T-cell (primary cell): Measurements from ENCODE around the gene NDUFA6. TPM values are rescaled to one million over a fixed set of nuclear protein-coding genes. Genes with fewer than 3 reads are reported as not detected.

Source experiments
- ATAC-seq, 4 experiments: fragments of 200-7000 bp in 3 of 4; fragments of 150-1000 bp in 1 of 4; cut with Tn5 transposase; replicated peaks in 1 of 4; 1 replicate in 3 of 4; 2 replicates in 1 of 4; pipeline ENCODE4 v1.10.0; 2021; ENCODE audit warnings: moderate library complexity in 3 of 4, mild to moderate bottlenecking in 2 of 4, moderate number of reproducible peaks in 1 of 4
- CTCF ChIA-PET, 2 donors: fragments of 300-600 bp; sonication (Branson Sonifier 250); formaldehyde crosslinking; loops; one replicate each; lab custom pipeline; 2022; ENCODE audit warnings: antibody characterized with exemption in 2 of 2; lab: Charles Lee
- POLR2A ChIA-PET, 2 donors: fragments of 300-600 bp; sonication (Branson Sonifier 250); formaldehyde crosslinking; loops; one replicate each; lab custom pipeline; 2022; ENCODE audit warnings: antibody characterized with exemption in 2 of 2; lab: Charles Lee
- DNase-seq, 35 experiments: peaks; one replicate each; pipeline versions ENCODE4 v3.0.0 to v3.0.0-alpha.2; 2013 to 2023
- H3K27ac ChIP-seq: one replicate; pipeline ENCODE4 v1.5.1; 2013; ENCODE audit warnings: low read length
- H3K27me3 ChIP-seq, 2 experiments: replicated peaks in 1 of 2; 1 replicate in 1 of 2; 2 replicates in 1 of 2; pipeline versions ENCODE4 v1.6.1 to v1.7.0; 2013; ENCODE audit warnings: low read length in 1 of 2, mixed read lengths in 1 of 2; ENCODE audit not compliant: control insufficient read depth in 2 of 2, insufficient read depth in 2 of 2; ENCODE audit errors: extremely low read depth in 1 of 2
- H3K36me3 ChIP-seq, 2 donors: 1 replicate in 1 of 2; 2 replicates in 1 of 2; pipeline versions ENCODE4 v1.6.1 to v1.7.0; 2013; ENCODE audit warnings: low read length in 1 of 2; ENCODE audit not compliant: control insufficient read depth in 2 of 2, insufficient read depth in 1 of 2; ENCODE audit errors: extremely low read depth in 1 of 2
- H3K4me1 ChIP-seq, 2 experiments: 1 replicate in 1 of 2; 2 replicates in 1 of 2; pipeline versions ENCODE4 v1.6.1 to v1.7.0; 2013; ENCODE audit warnings: low read length in 2 of 2, mixed read lengths in 1 of 2; ENCODE audit not compliant: insufficient read depth in 2 of 2, control insufficient read depth in 1 of 2; ENCODE audit errors: extremely low read depth in 1 of 2
- H3K4me3 ChIP-seq, 2 donors: 1 replicate in 1 of 2; 2 replicates in 1 of 2; pipeline versions ENCODE4 v1.5.1 to v1.7.0; 2013; ENCODE audit warnings: mild to moderate bottlenecking in 2 of 2, low read length in 1 of 2, moderate library complexity in 1 of 2; ENCODE audit not compliant: control insufficient read depth in 1 of 2; ENCODE audit errors: extremely low read depth in 1 of 2
- H3K9me3 ChIP-seq: 2 replicates; pipeline ENCODE4 v1.7.0; 2013
- H3K27ac Mint-ChIP-seq, 2 donors: one replicate each; pipeline ENCODE4 v1.8.0; 2020 to 2021; ENCODE audit warnings: mild to moderate bottlenecking in 2 of 2, mixed read lengths in 2 of 2
- H3K27me3 Mint-ChIP-seq, 2 donors: one replicate each; pipeline ENCODE4 v1.8.0; 2021 to 2022; ENCODE audit warnings: mixed read lengths in 2 of 2
- H3K36me3 Mint-ChIP-seq: one replicate; pipeline ENCODE4 v1.8.0; 2021; ENCODE audit warnings: mixed read lengths
- H3K4me1 Mint-ChIP-seq, 3 donors: one replicate each; pipeline ENCODE4 v1.8.0; 2020 to 2022; ENCODE audit warnings: mixed read lengths in 3 of 3, mild to moderate bottlenecking in 1 of 3
- H3K4me3 Mint-ChIP-seq, 3 donors: one replicate each; pipeline ENCODE4 v1.8.0; 2020 to 2022; ENCODE audit warnings: mild to moderate bottlenecking in 3 of 3, mixed read lengths in 3 of 3, moderate library complexity in 3 of 3
- H3K9me3 Mint-ChIP-seq, 3 donors: one replicate each; pipeline ENCODE4 v1.8.0; 2020 to 2022; ENCODE audit warnings: mixed read lengths in 3 of 3
- WGBS: methylation state at CpG from one replicate; pipeline ENCODE4 v1.1.5; 2013; ENCODE audit warnings: missing lambda C conversion rate; ENCODE audit not compliant: insufficient coverage; 5-methylcytosine and 5-hydroxymethylcytosine counted together
- total RNA-seq, 35 experiments: library from RNA in 6 of 35; stranded (reverse) in 6 of 35; fragments of 120-200 nt in 1 of 35; gene quantifications; one replicate each; pipeline versions ENCODE4 v1.2.1 to v1.2.4 and lab custom pipeline; 2013 to 2026

NDUFA6 gene
- total RNA-seq, 5 donors from 2014 or later (not counting 1 experiment from before 2014, with no cell fraction given), result 36.6 to 52.3 (median 39.6) TPM

- peaks cover 13% of the 10 kb centered on the region for H3K36me3 Mint-ChIP-seq
- H3K9me3 ChIP-seq, result no peaks in the 10 kb centered on the region
- ATAC-seq (peak in 1 of 4 experiments; percentile 1), DNase-seq (peak in 3 of 35 experiments; percentile 9 to 21 (median 19))
- H3K27me3 Mint-ChIP-seq, result no peaks in the 10 kb centered on the region
- peak overlapping the region; percentile 93 to 98 for H3K27ac Mint-ChIP-seq
- peaks cover 0 to 15% of the 10 kb centered on the region in 2 donors for H3K36me3 ChIP-seq
- 76% methylated on average over 21 of the region's 24 CpGs for WGBS
- no peaks in the 10 kb centered on the region for H3K27me3 ChIP-seq
- H3K4me1 ChIP-seq, result peaks cover 15 to 52% of the 10 kb centered on the region in 2 experiments
- no peaks in the 10 kb centered on the region for H3K9me3 Mint-ChIP-seq
- peak overlapping the region; percentile 94 to 96 (median 95) for H3K4me3 Mint-ChIP-seq
- ChIA-PET CTCF (interaction anchor here (0.6 to 1.9 kb wide), 3 partner anchors 12 to 488 kb away, joined by 3 to 16 read pairs (median 4); partner anchors contain the start of gene NDUFA6 (in 1 of the 2)), POLR2A (interaction anchor here (0.6 to 1.9 kb wide), 3 partner anchors 11 to 211 kb away, joined by 3 to 36 read pairs (median 4); partner anchors contain the start of gene NDUFA6 (in 1 of the 2))
- peak overlapping the region; percentile 98 for H3K27ac ChIP-seq
- H3K4me1 Mint-ChIP-seq, result peaks cover 38 to 49% (median 41%) of the 10 kb centered on the region in 3 donors
- peak overlapping the region; percentile 80 to 82 for H3K4me3 ChIP-seq
These were observed 11.9 kb downstream of the NDUFA6 start for GRCh38 chr22:42078469-42079318.

DNA sequence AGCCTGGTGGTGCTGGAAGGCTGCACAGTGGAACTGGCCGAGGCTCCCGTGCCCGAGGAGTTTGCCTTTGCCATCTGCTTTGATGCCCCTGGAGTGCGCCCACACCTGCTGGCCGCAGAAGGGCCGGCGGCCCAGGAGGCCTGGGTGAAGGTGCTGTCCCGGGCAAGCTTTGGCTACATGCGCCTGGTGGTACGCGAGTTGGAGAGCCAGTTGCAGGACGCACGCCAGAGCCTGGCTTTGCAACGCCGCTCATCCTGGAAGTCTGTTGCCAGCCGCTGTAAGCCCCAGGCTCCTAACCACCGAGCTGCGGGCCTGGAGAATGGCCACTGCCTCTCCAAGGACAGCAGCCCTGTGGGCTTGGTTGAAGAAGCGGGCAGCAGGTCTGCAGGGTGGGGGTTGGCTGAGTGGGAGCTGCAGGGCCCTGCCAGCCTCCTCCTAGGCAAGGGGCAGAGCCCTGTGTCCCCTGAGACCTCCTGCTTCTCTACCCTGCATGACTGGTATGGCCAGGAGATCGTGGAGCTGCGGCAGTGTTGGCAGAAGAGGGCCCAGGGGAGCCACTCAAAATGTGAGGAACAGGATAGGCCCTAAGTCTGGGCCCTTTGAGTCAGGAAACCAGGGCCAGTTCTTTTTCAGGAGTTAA is 13.0 kb downstream of the NDUFA6 start:
- POLR2A ChIA-PET, result no interaction called here
- DNase-seq (peak in 1 of 35 experiments; percentile 10), ATAC-seq (no peak)
- no peaks in the 10 kb centered on the region for H3K9me3 ChIP-seq
- Mint-ChIP-seq H3K9me3 (no peaks in the 10 kb centered on the region), H3K27ac (peak overlapping the region; percentile 46 to 66), H3K27me3 (no peaks in the 10 kb centered on the region), H3K36me3 (peaks cover 8% of the 10 kb centered on the region), H3K4me3 (peak overlapping the region in 1 of 3 donors; percentile 33), H3K4me1 (peaks cover 39 to 54% (median 45%) of the 10 kb centered on the region in 3 donors)
- peaks cover 0 to 4% of the 10 kb centered on the region in 2 donors for H3K36me3 ChIP-seq
- H3K4me3 ChIP-seq, result no peak overlapping the region
- CTCF ChIA-PET, result interaction anchor here in 1 of 2 donors (0.6 kb wide), 1 partner anchor 487 kb away, joined by 4 read pairs; no protein-coding TSS in a partner anchor
- 95% methylated on average over 21 of the region's 21 CpGs for WGBS
- H3K27me3 ChIP-seq, result no peaks in the 10 kb centered on the region
- H3K4me1 ChIP-seq, result peaks cover 15 to 56% of the 10 kb centered on the region in 2 experiments
- H3K27ac ChIP-seq, result peak overlapping the region; percentile 98

DNA sequence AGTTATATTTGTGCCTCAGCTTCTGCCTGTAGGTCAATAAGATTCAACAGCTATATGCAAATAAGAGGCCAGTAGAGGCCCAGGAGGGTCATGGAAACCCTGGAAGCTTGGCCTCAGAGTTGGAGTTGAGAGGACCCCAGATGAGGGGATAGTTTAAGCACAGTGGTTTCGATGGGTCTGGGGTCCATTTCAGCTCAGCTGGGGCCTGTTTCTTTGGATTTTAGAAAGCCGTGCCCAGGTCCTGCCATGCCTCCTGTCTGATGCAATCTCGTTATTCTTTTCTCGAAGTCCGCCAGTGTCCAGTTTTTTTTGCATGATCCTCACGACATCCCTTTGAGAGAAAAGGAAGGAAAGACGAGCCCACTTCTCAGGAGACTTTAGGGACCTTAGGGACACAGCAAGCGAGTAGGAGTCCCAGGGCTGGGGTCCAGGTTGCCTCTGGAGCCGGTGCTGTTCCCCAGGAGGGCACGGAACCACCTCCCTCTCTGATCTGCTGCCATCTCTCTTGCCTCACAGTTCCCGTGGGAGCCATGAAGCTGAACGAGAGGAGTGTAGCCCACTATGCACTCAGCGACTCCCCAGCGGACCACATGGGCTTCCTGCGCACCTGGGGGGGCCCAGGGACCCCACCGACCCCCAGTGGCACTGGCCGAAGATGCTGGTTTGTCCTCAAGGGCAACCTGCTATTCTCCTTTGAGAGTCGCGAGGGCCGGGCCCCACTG is 13.6 kb downstream of the NDUFA6 start:
- WGBS, result 94% methylated on average over 20 of the region's 20 CpGs
- ChIA-PET POLR2A (no interaction called here), CTCF (no interaction called here)

DNA sequence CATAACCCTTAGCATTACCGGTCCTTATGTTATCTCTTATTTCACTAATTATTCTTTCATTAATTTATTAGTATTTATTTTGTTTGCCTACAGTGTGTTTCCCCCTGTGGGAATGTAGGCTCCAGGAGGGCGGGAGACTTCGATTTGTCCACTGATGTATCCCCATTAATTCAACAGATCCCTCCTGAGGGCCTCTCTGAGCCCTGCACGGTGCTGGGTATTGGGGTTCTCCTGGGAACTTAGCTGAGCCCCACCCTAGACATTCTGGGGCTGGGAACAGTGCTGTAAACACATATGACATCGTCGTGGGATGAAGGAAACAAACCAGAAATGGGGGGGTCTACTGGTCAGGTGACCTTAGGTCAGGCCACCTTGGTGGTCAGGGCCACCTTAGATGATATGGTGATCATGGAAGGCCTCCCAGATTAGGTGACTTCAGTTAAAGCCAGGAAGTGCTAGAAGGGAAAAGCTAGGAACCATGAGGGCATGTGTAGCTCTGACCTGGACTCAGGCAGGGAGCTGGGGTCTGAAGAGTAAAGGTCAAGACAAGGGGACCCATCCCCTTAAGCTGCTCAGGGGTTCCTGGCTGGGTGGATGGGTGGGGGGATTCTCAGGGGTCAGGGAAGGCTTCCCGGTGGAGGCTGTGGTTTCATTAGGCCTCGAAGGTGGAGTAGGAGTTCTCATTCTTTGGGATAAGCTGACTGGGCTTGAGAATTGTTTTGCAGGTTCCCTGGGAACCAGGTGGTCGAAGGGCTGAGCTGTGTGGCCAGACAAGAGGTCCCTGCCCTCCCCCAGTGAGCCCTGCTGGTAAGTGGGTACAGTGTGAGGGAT is 15.5 kb downstream of the NDUFA6 start:
- Histone ChIP-seq H3K9me3 (no peaks in the 10 kb centered on the region), H3K4me1 (peaks cover 18 to 55% of the 10 kb centered on the region in 2 experiments), H3K27me3 (no peaks in the 10 kb centered on the region), H3K4me3 (peak overlapping the region; percentile 17 to 58), H3K36me3 (no peaks in the 10 kb centered on the region), H3K27ac (no peak overlapping the region)
- Mint-ChIP-seq H3K27ac (peak overlapping the region; percentile 55 to 72), H3K4me1 (peaks cover 39 to 53% (median 43%) of the 10 kb centered on the region in 3 donors), H3K9me3 (no peaks in the 10 kb centered on the region), H3K27me3 (no peaks in the 10 kb centered on the region), H3K4me3 (peak overlapping the region; percentile 59 to 92 (median 65)), H3K36me3 (no peaks in the 10 kb centered on the region)
- CTCF ChIA-PET, result interaction anchor here in 1 of 2 donors (0.5 kb wide), 1 partner anchor 346 kb away, joined by 5 read pairs; no protein-coding TSS in a partner anchor
- WGBS, result 84% methylated on average over 6 of the region's 9 CpGs
- ATAC-seq, result no peak
- DNase-seq, result peak in 1 of 35 experiments; percentile 11
- POLR2A ChIA-PET, result interaction anchor here in 1 of 2 donors (0.6 kb wide), 3 partner anchors 112 to 1157 kb away, joined by 3 to 10 read pairs (median 9); no protein-coding TSS in a partner anchor

More for the DNA sequence above, 13.6 kb downstream of the NDUFA6 start:
- Mint-ChIP-seq H3K4me3 (no peak overlapping the region), H3K4me1 (peaks cover 35 to 51% (median 44%) of the 10 kb centered on the region in 3 donors), H3K27me3 (no peaks in the 10 kb centered on the region), H3K27ac (peak overlapping the region in 1 of 2 donors; percentile 16), H3K9me3 (no peaks in the 10 kb centered on the region), H3K36me3 (peaks cover 3% of the 10 kb centered on the region)
- no peaks in the 10 kb centered on the region for H3K36me3 ChIP-seq
- H3K27ac ChIP-seq, result no peak overlapping the region
- ATAC-seq, result no peak
- peak in 1 of 35 experiments; percentile 14 for DNase-seq
- H3K9me3 ChIP-seq, result no peaks in the 10 kb centered on the region
- H3K4me1 ChIP-seq, result peaks cover 16 to 54% of the 10 kb centered on the region in 2 experiments
- no peak overlapping the region for H3K4me3 ChIP-seq
- no peaks in the 10 kb centered on the region for H3K27me3 ChIP-seq

DNA sequence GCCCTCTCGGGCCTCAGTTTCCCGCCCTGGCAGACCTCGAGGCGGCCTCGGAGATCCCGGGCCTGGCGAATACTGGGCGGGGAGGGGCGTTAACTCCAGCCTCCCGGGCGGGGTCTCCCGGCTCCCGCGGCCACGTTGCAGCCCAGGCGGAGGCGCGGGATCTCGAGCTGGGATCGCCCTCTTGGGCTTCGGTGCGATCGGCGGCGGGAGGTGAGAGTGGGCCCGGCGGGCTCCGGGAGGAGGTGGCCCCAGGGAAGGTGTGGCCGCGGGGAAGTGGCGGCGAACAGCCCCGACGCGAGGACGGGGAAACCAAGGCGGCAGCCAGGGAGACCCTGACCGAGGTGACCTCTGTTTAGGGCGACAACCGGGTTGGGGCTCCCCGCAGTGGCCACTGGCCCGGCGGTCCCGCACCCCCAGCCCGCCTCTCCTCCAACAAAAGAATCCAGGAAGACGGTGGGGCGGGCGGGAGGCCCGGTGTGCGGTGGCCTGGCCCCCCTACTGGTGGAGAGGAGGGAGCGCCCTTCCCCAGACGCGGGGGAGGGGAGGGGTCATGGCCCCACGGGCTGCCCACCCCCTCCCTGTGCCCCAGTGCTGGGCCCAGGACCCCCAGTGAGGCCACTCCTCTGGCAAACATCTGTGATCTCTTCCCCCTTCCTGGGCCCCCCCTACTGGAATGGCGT is 16.3 kb downstream of the NDUFA6 start, which contains the start of gene PHETA2:
Gene PHETA2, plus strand, starts transcription at position 117 of the 680 bp plus-strand sequence. CDS start 3,046 bp downstream, outside the sequence.
- Histone ChIP-seq H3K9me3 (no peaks in the 10 kb centered on the region), H3K4me1 (peaks cover 19 to 60% of the 10 kb centered on the region in 2 experiments), H3K36me3 (no peaks in the 10 kb centered on the region), H3K27me3 (no peaks in the 10 kb centered on the region), H3K4me3 (peak within 1 kb of the TSS; percentile 17 to 58), H3K27ac (peak within 1 kb of the TSS; percentile 39)
- peaks cover 42 to 53% (median 46%) of the 10 kb centered on the region in 3 donors for H3K4me1 Mint-ChIP-seq
- WGBS, result 2% methylated on average over 41 of the region's 55 CpGs
- ChIA-PET POLR2A (interaction anchor here in 1 of 2 donors (0.6 kb wide), 1 partner anchor 1157 kb away, joined by 9 read pairs; no protein-coding TSS in a partner anchor), CTCF (no interaction called here)
- H3K27ac Mint-ChIP-seq, result peak within 1 kb of the TSS; percentile 55 to 72
- DNase-seq, result peak in 33 of 35 experiments; percentile 25 to 66 (median 38)
- peak within 1 kb of the TSS; percentile 62 to 92 (median 73) for H3K4me3 Mint-ChIP-seq
- H3K27me3 Mint-ChIP-seq, result no peaks in the 10 kb centered on the region
- H3K36me3 Mint-ChIP-seq, result no peaks in the 10 kb centered on the region
- peak in 1 of 4 experiments; percentile 5 for ATAC-seq
- H3K9me3 Mint-ChIP-seq, result no peaks in the 10 kb centered on the region
